ENCODE results near the gene SMG5.

Gene SMG5

DNA sequence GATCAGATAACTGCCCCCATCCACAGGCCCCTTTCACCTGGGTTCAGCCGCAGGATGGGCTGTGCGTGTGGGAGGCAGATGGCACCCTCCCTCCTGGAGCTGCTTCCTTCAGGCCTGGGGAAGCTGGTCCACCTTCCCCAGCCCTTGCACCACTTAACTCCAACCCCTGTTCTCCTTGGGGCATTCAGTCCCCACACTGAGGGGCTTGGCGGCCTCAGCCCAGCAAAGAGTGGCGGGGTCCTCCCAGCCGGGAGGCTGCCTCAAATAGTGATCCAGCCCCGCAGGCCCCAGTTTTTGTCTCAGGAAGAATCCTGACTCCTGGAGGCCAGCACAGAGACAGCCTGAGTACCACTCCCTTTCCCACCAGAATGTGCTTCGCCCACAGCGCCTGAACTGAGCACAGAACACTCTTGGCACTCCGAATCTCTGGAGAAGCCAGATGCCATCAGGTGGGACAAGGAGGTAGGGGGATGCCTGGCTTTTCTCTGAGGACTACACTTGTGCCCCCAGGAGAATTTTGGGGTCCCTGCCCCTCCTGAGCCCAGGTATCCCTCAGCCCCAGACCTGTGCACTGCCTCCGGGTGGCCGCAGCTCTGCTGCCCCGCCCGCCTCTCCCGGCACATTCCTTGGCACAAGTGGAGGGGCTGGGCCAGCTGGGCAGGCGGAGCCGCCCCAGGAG is 35.7 kb downstream of the SMG5 start (continued):
- TF ChIP-seq ZBTB21 (tag by site-specific recombination; IDR thresholded peaks at IDR 0.05), result no peak
- no peak for TF ChIP-seq ZNF350 (tag by site-specific recombination; IDR thresholded peaks at IDR 0.05)
- TF ChIP-seq ZNF311 (tag by site-specific recombination; IDR thresholded peaks at IDR 0.05; ENCODE audit: borderline replicate concordance), result no peak
- no peak for TF ChIP-seq ZNF626 (tag by site-specific recombination; IDR thresholded peaks at IDR 0.05)
- TF ChIP-seq ZNF391 (tag by site-specific recombination; IDR thresholded peaks at IDR 0.05; ENCODE audit: borderline replicate concordance, low read depth), result no peak
- no peak for TF ChIP-seq KLF8 (tag by site-specific recombination; IDR thresholded peaks at IDR 0.05)
- TF ChIP-seq ZNF549 (tag by site-specific recombination; IDR thresholded peaks at IDR 0.05), result no peak
- TF ChIP-seq SALL2 (tag by site-specific recombination; IDR thresholded peaks at IDR 0.05; ENCODE audit: borderline replicate concordance), result no peak
- no peak for TF ChIP-seq ZNF610 (tag by site-specific recombination; IDR thresholded peaks at IDR 0.05; ENCODE audit: borderline replicate concordance)
- TF ChIP-seq, protein P1, sequence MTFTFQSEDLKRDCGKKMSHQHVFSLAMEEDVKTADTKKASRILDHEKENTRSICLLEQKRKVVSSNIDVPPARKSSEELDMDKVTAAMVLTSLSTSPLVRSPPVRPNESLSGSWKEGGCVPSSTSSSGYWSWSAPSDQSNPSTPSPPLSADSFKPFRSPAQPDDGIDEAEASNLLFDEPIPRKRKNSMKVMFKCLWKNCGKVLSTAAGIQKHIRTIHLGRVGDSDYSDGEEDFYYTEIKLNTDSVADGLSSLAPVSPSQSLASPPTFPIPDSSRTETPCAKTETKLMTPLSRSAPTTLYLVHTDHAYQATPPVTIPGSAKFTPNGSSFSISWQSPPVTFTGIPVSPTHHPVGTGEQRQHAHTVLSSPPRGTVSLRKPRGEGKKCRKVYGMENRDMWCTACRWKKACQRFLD (tag by site-specific recombination; IDR thresholded peaks at IDR 0.05), result no peak
- TF ChIP-seq BCL11A (tag by site-specific recombination; IDR thresholded peaks at IDR 0.05; ENCODE audit: low read depth), result no peak
- no peak for TF ChIP-seq ZFP41 (tag by site-specific recombination; IDR thresholded peaks at IDR 0.05; ENCODE audit: borderline replicate concordance)
- no peak for TF ChIP-seq ZNF658 (tag by site-specific recombination; IDR thresholded peaks at IDR 0.05)
- TF ChIP-seq ZEB2 (tag by site-specific recombination; IDR thresholded peaks at IDR 0.05), result peak; percentile 26; the same call in 1 of the 2 replicates
- TF ChIP-seq ZNF530 (tag by site-specific recombination; IDR thresholded peaks at IDR 0.05; ENCODE audit: low read depth), result no peak
- TF ChIP-seq, protein P2, sequence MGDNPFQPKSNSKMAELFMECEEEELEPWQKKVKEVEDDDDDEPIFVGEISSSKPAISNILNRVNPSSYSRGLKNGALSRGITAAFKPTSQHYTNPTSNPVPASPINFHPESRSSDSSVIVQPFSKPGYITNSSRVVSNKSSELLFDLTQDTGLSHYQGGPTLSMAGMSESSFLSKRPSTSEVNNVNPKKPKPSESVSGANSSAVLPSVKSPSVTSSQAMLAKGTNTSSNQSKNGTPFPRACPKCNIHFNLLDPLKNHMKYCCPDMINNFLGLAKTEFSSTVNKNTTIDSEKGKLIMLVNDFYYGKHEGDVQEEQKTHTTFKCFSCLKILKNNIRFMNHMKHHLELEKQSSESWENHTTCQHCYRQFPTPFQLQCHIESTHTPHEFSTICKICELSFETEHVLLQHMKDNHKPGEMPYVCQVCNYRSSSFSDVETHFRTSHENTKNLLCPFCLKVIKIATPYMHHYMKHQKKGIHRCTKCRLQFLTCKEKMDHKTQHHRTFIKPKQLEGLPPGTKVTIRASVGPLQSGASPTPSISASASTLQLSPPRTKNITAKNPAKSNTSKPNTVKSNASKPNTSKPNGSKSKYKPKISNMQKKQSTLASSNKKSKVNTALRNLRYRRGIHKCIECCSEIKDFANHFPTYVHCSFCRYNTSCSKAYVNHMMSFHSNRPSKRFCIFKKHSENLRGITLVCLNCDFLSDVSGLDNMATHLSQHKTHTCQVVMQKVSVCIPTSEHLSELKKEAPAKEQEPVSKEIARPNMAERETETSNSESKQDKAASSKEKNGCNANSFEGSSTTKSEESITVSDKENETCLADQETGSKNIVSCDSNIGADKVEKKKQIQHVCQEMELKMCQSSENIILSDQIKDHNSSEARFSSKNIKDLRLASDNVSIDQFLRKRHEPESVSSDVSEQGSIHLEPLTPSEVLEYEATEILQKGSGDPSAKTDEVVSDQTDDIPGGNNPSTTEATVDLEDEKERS (tag by site-specific recombination; IDR thresholded peaks at IDR 0.05), result no peak
- no peak for TF ChIP-seq ZNF561 (tag by site-specific recombination; IDR thresholded peaks at IDR 0.05; ENCODE audit: borderline replicate concordance)
- TF ChIP-seq, protein P3, sequence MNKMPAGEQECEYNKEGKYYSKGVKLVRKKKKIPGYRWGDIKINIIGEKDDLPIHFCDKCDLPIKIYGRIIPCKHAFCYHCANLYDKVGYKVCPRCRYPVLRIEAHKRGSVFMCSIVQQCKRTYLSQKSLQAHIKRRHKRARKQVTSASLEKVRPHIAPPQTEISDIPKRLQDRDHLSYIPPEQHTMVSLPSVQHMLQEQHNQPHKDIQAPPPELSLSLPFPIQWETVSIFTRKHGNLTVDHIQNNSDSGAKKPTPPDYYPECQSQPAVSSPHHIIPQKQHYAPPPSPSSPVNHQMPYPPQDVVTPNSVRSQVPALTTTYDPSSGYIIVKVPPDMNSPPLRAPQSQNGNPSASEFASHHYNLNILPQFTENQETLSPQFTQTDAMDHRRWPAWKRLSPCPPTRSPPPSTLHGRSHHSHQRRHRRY (tag by site-specific recombination; IDR thresholded peaks at IDR 0.05), result no peak
- TF ChIP-seq ZBTB17 (tag by site-specific recombination; IDR thresholded peaks at IDR 0.05), result peak; percentile 25; the same call in 1 of the 2 replicates
- no peak for TF ChIP-seq ZNF335 (tag by site-specific recombination; conservative IDR thresholded peaks at IDR 0.05)
- TF ChIP-seq, protein P4, sequence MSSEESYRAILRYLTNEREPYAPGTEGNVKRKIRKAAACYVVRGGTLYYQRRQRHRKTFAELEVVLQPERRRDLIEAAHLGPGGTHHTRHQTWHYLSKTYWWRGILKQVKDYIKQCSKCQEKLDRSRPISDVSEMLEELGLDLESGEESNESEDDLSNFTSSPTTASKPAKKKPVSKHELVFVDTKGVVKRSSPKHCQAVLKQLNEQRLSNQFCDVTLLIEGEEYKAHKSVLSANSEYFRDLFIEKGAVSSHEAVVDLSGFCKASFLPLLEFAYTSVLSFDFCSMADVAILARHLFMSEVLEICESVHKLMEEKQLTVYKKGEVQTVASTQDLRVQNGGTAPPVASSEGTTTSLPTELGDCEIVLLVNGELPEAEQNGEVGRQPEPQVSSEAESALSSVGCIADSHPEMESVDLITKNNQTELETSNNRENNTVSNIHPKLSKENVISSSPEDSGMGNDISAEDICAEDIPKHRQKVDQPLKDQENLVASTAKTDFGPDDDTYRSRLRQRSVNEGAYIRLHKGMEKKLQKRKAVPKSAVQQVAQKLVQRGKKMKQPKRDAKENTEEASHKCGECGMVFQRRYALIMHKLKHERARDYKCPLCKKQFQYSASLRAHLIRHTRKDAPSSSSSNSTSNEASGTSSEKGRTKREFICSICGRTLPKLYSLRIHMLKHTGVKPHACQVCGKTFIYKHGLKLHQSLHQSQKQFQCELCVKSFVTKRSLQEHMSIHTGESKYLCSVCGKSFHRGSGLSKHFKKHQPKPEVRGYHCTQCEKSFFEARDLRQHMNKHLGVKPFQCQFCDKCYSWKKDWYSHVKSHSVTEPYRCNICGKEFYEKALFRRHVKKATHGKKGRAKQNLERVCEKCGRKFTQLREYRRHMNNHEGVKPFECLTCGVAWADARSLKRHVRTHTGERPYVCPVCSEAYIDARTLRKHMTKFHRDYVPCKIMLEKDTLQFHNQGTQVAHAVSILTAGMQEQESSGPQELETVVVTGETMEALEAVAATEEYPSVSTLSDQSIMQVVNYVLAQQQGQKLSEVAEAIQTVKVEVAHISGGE (tag by site-specific recombination; conservative IDR thresholded peaks at IDR 0.05; ENCODE audit: low read depth), result no peak
- TF ChIP-seq ZNF600 (tag by site-specific recombination; IDR thresholded peaks at IDR 0.05), result peak; percentile 86
- no peak for TF ChIP-seq ZNF521 (tag by site-specific recombination; IDR thresholded peaks at IDR 0.05)
- TF ChIP-seq, protein P5, sequence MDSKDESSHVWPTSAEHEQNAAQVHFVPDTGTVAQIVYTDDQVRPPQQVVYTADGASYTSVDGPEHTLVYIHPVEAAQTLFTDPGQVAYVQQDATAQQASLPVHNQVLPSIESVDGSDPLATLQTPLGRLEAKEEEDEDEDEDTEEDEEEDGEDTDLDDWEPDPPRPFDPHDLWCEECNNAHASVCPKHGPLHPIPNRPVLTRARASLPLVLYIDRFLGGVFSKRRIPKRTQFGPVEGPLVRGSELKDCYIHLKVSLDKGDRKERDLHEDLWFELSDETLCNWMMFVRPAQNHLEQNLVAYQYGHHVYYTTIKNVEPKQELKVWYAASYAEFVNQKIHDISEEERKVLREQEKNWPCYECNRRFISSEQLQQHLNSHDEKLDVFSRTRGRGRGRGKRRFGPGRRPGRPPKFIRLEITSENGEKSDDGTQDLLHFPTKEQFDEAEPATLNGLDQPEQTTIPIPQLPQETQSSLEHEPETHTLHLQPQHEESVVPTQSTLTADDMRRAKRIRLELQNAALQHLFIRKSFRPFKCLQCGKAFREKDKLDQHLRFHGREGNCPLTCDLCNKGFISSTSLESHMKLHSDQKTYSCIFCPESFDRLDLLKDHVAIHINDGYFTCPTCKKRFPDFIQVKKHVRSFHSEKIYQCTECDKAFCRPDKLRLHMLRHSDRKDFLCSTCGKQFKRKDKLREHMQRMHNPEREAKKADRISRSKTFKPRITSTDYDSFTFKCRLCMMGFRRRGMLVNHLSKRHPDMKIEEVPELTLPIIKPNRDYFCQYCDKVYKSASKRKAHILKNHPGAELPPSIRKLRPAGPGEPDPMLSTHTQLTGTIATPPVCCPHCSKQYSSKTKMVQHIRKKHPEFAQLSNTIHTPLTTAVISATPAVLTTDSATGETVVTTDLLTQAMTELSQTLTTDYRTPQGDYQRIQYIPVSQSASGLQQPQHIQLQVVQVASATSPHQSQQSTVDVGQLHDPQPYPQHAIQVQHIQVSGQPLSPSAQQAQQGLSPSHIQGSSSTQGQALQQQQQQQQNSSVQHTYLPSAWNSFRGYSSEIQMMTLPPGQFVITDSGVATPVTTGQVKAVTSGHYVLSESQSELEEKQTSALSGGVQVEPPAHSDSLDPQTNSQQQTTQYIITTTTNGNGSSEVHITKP (tag by site-specific recombination; IDR thresholded peaks at IDR 0.05), result 0 out of 2 replicates have a peak, but pooled peaks have one; percentile 10
- TF ChIP-seq, protein P6, sequence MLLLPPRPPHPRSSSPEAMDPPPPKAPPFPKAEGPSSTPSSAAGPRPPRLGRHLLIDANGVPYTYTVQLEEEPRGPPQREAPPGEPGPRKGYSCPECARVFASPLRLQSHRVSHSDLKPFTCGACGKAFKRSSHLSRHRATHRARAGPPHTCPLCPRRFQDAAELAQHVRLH (tag by site-specific recombination; IDR thresholded peaks at IDR 0.05), result no peak
- no peak for TF ChIP-seq ZFP69B (tag by site-specific recombination; IDR thresholded peaks at IDR 0.05)
- no peak for TF ChIP-seq SP3 (tag by site-specific recombination; IDR thresholded peaks at IDR 0.05)

Measured in HEK293 (cell line).